Caki2 (cell line): ENCODE results near the gene GPAT2. TPM values are rescaled to one million over a fixed set of nuclear protein-coding genes. Genes with fewer than 3 reads are reported as not detected.
"Not testable (repeated sequence)": the region's sequence is repeated elsewhere in the genome, so short reads cannot be mapped to it uniquely, and the experiment has no call there.

ENCODE experiments used
- DNase-seq: peaks from one replicate; pipeline ENCODE4 v3.0.0-alpha.2; 2015; ENCODE audit warnings: low read depth
- in situ Hi-C: cut with HindIII; loops from 2 replicates; pipeline ENCODE4 v1.10.0; 2016; ENCODE audit warnings: low sequenced_read_pairs, low pct_unique_long_range_greater_than_20kb, mixed read lengths
- total RNA-seq: library from RNA; depleted of rRNA; stranded (reverse); fragments of >200 nt; shearing (Covaris generic); gene quantifications from 2 replicates; pipeline ENCODE4 v1.2.3, GENCODE V29; 2014; ENCODE audit warnings: low replicate concordance

The GPAT2 gene
- total RNA-seq, 1 experiment from 2014 or later = not detected

DNA sequence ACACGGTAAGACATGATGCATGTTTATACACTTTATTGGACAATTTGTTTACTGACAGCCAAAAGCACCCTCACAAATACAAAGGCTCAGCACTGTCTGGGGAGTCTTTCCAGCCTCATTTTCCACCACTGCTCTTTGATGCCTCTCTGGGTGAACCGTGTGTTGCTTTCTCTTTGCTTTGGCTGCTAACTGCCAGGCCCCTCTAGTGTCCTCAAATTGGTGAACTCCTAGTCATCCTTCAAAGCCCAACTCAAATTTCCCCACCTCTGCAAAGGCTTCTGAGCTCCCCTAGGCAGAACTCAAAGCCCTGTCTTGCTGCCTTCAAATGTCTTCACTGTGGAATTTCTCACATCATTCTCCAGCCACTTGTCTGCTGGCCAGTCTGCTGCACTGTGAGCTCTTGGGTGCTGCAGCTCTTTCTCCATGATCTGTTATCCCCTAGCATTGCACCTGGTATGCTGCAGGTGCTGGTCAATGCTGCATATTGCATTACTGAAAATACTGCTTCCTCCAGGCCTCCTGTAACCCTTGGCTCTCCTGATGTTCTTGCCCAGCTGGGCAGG is 32.5 kb upstream of the GPAT2 start:
- in situ Hi-C loops, DNase-seq: not testable (repeated sequence)

DNA sequence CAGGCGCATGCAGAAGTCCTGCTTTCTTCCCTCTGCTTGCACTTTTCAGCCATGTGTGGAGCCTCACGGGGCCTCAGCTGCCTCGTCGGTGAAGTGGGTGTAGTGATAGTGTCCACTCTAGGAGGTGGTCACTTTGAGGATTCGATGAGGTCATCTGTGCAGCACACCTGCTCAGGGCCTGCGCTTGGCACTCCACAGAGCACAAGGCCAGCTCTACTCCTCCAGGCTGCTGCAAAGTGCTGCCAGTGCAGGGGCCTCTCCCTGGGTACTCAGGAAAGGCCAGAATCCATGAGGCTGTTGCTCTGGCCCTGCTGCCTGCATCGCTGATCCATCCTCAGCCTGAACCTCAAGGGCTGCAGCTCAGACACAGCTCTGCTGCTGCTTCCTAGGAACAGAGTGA is 31.8 kb upstream of the GPAT2 start:
- in situ Hi-C loops, DNase-seq: not testable (repeated sequence)

DNA sequence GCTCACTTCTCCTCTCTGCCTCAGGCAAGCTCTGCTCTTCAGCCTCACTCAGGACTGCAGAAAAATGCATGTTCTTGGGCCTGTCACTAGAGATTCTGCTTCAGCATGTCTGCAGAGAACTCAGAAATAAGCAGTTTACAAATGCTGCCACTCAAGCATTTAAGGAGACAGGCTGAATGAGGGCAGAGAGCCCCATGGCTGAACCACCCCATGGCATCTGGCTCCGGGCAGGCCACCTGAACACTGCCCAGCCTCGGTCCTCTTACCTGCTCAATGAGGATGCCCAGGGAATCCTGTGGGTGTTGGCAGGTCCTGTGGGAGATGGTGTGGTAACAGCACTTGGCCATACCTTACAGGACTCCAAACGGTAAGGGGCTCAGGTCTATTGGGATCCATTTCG is 31.2 kb upstream of the GPAT2 start:
- DNase-seq, in situ Hi-C loops: not testable (repeated sequence)

DNA sequence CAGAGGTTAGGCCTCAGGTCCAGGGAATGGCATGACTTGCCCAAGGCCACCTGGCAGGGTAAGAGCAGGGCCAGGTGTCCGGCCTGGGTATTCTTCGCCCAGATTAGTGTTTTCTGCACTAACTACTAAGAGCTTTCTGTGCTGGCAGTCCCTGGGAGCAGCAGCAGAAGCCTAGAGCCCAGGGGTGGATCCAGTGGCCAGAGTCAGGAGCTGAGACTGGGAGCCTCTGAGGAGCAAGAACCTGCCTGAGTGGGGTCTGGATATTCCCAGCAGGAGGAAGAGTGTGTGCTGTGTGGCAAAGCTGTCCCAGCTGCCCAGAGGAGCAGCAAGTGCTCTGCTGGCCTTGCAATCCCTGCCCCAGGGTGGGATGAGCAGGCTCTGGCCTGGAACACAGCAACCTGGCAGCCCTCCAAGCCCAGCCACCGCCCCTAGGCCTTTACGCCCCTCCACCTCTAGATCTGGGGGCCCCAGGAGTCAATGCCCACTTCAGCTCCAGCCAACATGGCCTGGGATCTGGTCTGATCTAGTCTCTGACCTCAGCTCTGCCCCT is 30.7 kb upstream of the GPAT2 start:
- DNase-seq = no peak
- in situ Hi-C loops = no loop called here

DNA sequence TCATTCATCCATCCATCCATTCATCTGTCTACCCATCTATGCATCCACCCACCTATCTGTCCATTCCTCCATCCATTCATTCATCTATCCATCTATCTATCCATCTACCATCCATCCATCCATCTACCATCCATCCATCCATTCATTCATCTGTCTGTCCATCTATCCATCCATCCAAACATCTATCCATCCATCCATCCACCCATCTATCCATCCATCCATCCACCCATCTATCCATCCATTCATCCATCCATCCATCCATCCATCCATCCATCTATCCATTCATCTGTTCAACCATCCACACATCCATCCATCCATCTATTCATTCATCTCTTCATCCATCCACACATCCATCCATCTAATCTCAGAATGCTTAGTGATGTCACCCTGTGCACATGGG is 30.0 kb upstream of the GPAT2 start:
- in situ Hi-C loops = not testable (repeated sequence)

DNA sequence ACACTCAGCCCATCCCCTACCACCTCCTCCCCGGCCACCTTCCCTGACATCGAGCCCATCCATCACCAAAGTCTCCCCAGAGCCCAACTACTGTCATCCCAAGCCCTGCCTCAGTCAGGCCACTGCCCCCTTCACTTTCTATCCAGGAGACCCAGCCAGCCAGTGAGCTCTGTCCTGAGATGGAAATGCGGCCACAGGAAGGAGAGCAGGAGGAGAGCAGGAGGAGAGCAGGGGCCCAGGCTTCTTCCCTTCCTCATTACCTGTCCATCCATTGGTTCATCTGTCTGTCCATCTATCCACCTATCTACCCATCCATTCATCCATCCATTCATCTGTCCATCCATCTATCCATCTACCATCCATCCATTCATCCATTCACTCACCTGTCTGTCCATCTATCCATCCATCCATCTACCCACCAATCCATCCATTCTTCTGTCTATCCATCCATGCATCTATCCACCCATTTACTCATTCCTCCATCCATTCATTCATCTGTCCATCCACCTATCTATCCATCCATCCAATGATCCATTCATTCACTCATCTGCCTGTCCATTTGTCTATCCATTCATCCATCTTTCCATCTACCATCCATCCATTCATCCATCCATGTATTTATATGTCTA is 29.4 kb upstream of the GPAT2 start:
- in situ Hi-C loops, DNase-seq: not testable (repeated sequence)

More for the DNA sequence above, 30.0 kb upstream of the GPAT2 start:
- not testable (repeated sequence) for DNase-seq

DNA sequence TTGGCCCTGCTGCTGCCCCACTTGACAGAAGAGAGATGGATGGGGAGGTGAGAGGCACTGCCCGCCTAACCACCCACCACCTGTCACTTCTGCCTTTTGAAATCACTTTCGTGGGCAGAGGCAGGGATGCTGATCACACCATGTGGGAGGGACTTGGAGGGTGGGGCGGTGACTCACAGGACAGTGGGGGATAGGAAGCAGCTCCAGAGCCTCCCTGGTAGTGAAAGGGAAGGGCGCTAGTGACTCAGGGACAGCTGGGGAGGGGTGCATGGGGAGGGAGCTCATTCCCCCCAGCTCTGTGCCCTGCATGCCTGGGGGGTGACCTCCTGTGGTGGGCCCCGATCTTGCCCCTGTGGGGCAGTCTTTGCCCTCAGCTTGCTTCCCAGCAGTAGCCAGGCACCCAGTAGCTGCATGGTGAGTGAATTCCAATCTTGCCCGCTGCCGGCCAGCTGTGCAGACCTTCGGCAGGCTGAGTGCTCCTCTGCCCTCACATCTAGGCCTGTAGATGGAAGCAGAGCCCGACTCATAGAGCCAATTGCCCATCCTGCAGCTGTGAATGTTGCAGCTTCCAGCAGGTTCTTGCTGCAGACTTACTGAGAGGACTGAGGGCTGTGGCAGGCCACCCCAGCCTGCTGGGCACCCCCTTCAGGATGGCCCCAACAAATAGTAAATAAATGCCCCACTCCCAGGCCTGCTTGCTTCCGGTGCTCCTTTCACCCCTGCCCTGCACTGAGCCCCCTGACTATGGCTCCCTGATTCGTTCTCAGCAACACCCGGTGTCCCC is 28.6 kb upstream of the GPAT2 start:
- peak; percentile 81 for DNase-seq
- in situ Hi-C loops = not testable (repeated sequence)

DNA sequence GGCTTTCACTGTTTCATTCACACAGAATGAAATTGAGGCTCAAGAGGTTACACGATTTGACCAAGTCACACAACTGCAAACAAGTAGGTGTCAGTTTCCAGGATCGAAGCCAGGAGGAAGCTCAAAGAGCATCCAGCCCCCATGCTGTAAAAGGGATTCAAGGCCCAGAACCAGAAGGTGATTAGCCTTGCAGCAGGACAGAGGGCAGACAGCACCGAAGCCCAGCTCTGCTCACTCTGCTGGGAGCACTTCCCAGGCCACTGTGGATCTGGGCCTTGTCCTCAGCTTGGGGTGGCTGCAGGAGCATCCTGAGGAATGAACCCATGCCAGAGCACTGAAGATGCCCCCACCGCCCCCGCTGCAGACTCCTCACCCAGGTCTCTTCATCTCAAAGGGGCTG is 27.8 kb upstream of the GPAT2 start:
- DNase-seq, in situ Hi-C loops: not testable (repeated sequence)

DNA sequence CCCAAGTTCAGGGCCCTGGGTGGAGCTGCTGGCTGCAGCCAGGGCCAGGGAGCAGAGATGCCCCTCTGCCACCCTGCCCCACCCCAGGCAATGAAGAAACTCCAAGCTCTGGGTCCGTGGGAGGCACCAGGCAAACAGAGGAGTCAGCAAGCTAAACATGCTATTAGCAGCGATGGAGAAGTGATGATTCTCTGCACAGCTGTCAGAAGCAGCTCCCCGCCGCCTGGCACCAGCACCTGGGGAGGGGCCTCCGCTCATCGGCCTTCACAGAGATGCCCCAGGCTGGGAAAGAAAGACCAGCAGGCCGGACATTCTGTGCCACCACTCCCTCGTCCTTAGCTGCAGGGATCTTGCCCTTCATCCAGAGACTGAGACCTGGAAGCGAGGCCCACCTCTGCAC is 27.2 kb upstream of the GPAT2 start:
- in situ Hi-C loops, DNase-seq: not testable (repeated sequence)

DNA sequence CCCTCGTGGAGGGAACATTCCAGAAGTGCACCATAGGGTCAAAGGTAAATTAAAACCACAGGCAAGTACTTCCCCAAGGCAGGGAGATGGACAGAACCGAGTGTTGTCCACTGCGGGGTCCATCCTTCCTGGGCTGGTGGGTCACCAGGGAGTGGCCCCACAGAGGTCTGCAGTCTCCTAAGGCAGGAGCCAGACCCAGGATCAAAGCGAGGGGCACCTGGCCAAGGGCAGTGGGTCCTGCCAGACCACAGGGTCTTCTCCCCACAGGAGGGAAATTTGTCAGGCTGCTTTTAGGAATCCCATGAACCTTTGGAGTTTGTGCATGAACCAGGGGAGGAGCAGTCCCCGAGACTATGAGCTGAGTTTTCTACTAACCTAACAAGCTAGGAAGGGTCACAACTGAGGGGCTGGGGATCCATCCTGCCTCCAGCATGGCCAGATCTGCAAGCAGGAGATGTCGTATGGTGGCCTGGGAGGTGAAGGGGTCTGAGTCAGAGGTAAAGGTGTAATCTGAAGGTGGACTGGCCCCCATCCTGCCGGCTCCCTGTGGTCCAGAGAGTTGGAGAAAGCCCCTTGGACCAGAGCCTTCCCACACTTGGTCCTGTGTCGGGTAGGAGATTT is 26.6 kb upstream of the GPAT2 start:
- DNase-seq, in situ Hi-C loops: not testable (repeated sequence)

DNA sequence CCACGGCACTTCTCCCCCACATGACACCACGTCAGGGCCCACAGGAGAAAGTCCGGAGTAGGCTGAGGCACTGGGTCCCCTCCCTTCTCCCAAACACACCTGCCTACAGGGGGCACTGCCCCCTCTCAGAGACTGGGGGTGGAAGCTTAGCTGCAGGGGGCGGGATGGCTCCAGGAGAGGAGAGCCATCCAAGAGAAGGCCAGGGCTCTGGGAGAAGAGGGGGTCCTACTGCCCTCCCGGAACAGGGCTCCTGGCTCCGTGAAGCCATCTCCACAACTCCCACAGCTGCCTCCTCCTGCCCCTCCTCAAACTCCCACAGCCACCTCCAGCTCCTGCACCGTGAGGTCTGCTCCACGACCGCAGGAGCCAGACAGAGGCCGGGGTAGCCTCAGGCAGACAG is 25.6 kb upstream of the GPAT2 start:
- in situ Hi-C loops, DNase-seq: not testable (repeated sequence)

DNA sequence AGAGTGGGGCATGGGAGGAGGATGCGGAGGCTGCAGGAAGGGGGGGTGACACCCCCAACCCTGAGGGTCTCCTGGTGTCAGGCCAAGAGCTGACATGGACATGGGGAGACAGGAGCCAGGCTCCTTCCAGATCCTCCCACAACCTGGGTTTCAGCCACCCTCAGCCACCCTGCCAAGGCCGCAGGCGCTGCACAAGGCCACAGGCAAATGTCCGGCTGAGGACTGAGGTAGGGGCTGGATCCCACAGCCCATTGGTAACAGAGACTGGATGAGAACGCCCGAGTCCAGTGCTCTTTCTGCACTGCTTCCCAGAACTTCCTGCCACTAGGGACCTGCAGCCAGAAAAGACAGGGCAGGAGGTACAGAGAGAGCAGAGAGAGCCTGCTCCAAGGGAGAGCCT is 24.7 kb upstream of the GPAT2 start:
- DNase-seq, in situ Hi-C loops: not testable (repeated sequence)

DNA sequence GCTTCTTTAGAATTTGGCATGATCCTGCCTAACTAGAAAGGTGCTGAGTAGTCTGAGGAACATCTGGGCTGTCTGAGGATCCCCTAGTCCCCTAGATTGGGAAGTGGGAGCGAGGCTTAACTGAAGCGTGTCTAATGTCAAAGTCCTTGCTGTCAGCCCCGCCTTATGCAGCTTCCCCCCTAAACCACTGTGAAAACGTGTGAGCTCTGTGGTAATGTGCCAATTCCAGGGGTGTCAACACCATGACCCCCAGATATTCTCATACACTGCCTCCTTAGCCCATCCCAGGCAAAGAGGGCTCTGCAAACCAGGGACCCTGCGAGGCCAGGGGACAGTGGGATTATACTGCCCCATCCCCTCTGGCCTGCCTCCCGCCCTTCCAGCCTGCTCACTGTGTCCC is 21.1 kb upstream of the GPAT2 start:
- in situ Hi-C loops, DNase-seq: not testable (repeated sequence)

DNA sequence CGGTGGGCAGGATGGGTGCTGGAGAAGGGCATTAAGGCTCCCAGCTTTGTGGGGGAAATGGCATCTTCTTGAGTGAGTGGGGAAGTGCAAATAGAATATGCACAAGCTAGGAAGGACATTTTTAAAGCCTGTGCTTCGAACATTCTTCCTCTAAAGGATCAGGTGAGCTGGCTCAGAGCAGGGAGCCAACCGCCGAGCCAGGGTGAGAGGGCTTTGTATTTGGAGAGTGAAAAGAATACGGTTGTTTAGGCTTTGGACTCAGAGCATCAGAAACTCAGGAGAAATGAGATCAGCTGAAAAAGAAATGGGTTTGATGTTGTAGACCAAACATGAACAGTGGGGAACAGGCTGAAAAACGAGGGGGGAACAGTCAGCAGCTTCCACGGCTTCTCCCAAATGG is 19.8 kb upstream of the GPAT2 start:
- in situ Hi-C loops, DNase-seq: not testable (repeated sequence)

DNA sequence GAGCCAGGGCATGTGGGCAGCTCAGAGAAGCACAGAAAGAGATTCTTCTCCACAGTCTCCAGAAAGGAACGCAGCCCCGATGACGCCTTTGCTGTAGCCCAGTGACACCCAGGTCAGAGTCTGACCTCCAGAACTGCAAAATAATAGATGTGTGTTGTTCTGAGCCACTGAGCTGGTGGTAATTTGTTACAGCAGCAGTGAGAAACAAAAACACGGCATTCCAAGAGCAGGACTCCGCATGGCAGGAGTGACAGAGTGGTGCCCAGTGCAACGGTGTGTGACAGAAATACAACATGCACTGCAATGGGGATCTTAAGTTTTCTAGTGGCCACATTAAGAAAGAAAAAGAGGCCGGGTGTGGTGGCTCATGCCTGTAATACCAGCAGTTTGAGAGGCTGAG is 18.7 kb upstream of the GPAT2 start:
- in situ Hi-C loops = not testable (repeated sequence)
- DNase-seq = peak; percentile 66

DNA sequence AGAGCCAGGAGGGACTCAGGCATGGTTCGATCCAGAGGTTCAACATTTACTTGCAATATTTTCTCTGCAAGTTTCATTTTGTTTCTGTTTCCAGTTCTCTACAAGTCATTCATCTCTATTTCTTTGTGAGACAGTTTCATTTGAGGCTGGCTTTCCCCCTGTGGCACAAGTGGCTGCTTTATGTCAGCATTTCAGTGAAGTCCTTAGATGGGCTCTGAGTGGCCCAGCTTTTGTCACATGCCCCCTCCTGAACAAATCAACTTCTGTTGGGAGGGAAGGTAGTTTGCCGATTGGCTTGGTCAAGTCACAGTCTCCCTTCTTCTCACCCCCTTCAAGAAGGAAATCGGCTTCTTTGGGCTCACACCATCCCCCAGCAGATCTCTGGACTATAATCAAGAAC is 17.9 kb upstream of the GPAT2 start:
- DNase-seq, in situ Hi-C loops: not testable (repeated sequence)

DNA sequence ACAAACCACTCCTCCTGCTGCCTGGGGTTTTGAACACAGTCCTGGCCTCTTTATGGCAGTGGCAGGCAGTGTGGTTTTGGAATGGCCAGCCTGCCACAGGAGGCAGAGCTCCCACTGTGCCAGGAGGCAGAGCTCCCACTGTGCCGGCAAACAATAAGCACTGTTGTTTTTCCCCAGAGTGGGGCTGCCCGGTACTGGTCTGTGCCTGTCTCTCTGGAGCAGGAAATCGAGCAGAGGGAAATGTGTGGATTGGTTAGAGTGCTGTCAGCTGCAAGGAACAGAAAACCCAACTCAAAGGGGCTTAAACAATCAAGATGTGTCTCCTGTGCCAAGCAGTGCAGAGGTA is 15.2 kb upstream of the GPAT2 start:
- DNase-seq, in situ Hi-C loops: not testable (repeated sequence)

DNA sequence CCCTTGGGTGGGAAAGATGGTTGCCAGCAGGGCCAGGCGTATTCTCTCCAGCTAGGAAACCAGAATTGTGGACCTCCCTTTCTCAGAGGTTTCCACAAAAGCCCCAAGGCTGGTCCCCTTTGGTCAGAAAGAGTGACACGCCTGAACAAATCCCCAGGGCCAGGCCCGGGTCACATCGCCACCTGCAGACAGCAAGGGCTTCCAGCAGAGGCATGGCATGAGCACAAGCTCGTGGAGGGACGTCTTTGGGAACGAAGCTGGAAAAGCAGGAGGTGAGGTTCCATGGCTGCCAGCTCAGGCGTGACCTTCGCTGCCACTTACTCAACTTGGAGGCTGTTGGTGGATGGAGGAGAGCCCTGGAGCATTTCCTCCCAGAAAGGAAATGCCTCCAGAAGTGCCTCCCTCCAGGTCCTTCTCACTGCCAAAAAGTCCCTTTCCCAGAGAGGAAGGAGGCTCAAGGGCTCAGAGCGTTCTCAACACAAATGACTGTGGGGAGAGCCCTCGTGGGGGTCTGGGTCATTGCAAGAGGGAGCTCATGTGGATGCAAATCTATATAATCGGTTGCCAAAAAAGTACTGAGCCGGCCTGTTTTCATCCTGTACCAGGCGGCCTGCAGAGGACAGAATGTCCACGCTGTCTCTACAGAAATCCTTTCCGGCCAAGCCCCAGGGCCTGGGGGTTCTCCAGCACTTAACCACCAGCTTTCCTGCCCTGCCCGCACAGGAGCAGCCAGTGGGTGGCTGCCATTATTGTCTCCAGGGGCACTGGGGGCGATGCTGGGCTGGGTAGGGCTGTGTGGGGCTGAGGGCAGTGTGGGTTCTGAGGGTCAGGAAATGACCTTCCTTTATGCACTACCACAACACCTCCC is 14.6 kb upstream of the GPAT2 start:
- in situ Hi-C loops, DNase-seq: not testable (repeated sequence)
